ENCODE results near the gene ZNF214.

Gene ZNF214

GRCh38 chr11:7020183-7020917 is at the start of gene ZNF214, which contains the start of gene NLRP14:
Gene ZNF214, minus strand, starts transcription at chr11:7020346. Its CDS starts 17,511 bp downstream, at chr11:7002835.
Gene NLRP14, plus strand, starts transcription at chr11:7020479. Its CDS starts 18,108 bp downstream, at chr11:7038587.
- DNase-seq (ENCODE audit: low spot score), result no peak

- DNase-seq (ENCODE audit: low spot score), result no peak
Measured at GRCh38 chr11:7062534-7062933, 42.4 kb upstream of the ZNF214 start.

GRCh38 chr11:7060868-7061267 is 40.7 kb upstream of the ZNF214 start:
- DNase-seq (ENCODE audit: low spot score), result no peak

- no peak for DNase-seq (ENCODE audit: low spot score)
Measured at GRCh38 chr11:7057641-7058040, 37.5 kb upstream of the ZNF214 start.

GRCh38 chr11:7056828-7057513 is 36.8 kb upstream of the ZNF214 start:
- DNase-seq (ENCODE audit: low spot score), result no peak

GRCh38 chr11:7050191-7050590 is 30.0 kb upstream of the ZNF214 start:
- no peak for DNase-seq (ENCODE audit: low spot score)

- DNase-seq (ENCODE audit: low spot score), result no peak
Measured at GRCh38 chr11:7046474-7047175, 26.5 kb upstream of the ZNF214 start.

GRCh38 chr11:7034019-7034418 is 13.9 kb upstream of the ZNF214 start:
- DNase-seq (ENCODE audit: low spot score), result no peak

GRCh38 chr11:7032692-7033091 is 12.5 kb upstream of the ZNF214 start:
- DNase-seq (ENCODE audit: low spot score), result no peak

- DNase-seq (ENCODE audit: low spot score), result no peak
Measured at GRCh38 chr11:7031471-7031871, 11.3 kb upstream of the ZNF214 start.

GRCh38 chr11:7030836-7031235 is 10.7 kb upstream of the ZNF214 start:
- no peak for DNase-seq (ENCODE audit: low spot score)

GRCh38 chr11:7028141-7028540 is 8.0 kb upstream of the ZNF214 start:
- DNase-seq (ENCODE audit: low spot score), result no peak

GRCh38 chr11:7021318-7021717 is 1.2 kb upstream of the ZNF214 start:
- no peak for DNase-seq (ENCODE audit: low spot score)

GRCh38 chr11:7019500-7020182 is 505 bp downstream of the ZNF214 start:
- DNase-seq (ENCODE audit: low spot score), result no peak

GRCh38 chr11:7016011-7016410 is 4.1 kb downstream of the ZNF214 start:
- DNase-seq (ENCODE audit: low spot score), result no peak

- no peak for DNase-seq (ENCODE audit: low spot score)
Measured at GRCh38 chr11:7014118-7014517, 6.0 kb downstream of the ZNF214 start.

GRCh38 chr11:7004482-7004881 is 15.7 kb downstream of the ZNF214 start:
- DNase-seq (ENCODE audit: low spot score), result no peak

- no peak for DNase-seq (ENCODE audit: low spot score)
Measured at GRCh38 chr11:6995703-6996102, 24.4 kb downstream of the ZNF214 start.

GRCh38 chr11:6992457-6993417 is 27.4 kb downstream of the ZNF214 start:
- no peak for DNase-seq (ENCODE audit: low spot score)

GRCh38 chr11:6992026-6992425 is 28.1 kb downstream of the ZNF214 start:
- no peak for DNase-seq (ENCODE audit: low spot score)

- no peak for DNase-seq (ENCODE audit: low spot score)
Measured at GRCh38 chr11:6991227-6991626, 28.9 kb downstream of the ZNF214 start.
